NK-92 (cell line): Measurements from ENCODE around the gene HOTAIR.

ENCODE experiments used
- DNase-seq: peaks from one replicate; lab custom pipeline; 2025; ENCODE audit not compliant: unreplicated experiment; lab: John Stamatoyannopoulos, UW

Gene HOTAIR

DNA sequence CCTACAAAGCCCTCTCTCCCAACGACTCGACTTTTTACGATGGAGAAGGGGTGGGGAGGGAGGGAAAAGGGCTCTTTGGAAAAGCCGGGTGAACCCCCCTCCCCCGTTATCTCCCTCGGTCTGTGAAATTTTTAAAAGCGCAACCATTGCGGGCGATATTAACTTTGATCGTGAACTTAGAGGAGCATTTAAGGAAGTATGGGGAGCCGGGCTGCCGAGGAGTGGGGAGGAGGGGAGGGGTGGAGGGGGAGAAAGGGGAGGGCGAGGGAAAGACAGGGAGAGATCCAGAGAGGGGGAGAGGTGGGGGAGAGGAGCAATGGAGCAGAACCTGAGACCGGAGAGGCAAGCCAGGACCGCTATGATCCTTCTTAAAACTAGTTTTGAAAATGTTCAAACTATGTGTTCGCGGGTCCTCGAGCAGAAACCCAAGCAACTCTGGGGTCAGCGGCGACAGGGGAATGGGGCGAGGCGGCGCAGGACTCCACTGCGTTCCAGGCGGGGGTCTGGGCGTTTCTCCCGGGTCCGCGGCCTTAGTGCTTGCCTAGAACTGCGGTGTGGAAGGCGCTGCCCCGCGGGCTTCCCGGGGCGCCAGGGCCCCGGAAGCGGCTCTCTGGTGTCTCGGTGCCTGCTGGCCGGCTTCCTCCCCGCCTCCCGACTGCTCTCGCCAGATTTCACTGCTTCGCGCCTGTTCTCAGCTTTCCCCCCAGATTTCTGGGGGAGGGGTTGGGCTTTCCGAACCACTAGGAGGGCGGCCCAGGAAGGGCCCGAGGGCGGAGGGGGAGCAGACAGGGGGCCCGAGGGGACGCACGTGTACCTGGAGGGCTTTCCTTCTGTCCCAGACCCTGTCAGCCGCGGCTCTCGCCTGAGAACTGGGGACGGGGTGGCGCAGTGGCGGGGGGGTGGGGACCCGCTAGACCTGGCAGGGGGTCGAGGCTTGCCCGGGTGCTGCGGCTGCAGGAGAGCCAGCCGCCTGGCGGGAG is at the start of gene HOTAIR:
HOTAIR (minus strand) TSS at position 871 of the 980 bp plus-strand sequence.
- no peak for DNase-seq

DNA sequence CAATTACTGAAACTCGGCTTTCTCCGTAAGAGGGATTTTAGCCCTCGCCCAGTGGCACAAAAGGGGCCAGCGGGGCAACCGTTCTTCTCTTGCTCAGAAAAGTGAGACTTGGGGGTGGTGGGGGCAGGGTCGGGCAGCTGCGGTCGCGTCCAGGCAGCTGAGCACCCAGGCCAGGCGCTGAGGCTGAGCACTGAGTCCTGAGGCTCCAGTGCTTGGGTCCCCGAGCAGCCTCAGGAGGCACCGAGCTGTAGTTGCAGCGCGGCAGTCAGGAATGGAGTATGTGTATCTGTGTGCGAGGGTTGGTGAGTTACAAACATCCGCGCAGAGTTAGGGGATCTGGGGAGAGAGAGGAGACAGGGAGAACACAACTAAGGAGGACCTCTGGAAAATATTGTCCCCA is 49.4 kb upstream of the HOTAIR start:
- DNase-seq = no peak

DNA sequence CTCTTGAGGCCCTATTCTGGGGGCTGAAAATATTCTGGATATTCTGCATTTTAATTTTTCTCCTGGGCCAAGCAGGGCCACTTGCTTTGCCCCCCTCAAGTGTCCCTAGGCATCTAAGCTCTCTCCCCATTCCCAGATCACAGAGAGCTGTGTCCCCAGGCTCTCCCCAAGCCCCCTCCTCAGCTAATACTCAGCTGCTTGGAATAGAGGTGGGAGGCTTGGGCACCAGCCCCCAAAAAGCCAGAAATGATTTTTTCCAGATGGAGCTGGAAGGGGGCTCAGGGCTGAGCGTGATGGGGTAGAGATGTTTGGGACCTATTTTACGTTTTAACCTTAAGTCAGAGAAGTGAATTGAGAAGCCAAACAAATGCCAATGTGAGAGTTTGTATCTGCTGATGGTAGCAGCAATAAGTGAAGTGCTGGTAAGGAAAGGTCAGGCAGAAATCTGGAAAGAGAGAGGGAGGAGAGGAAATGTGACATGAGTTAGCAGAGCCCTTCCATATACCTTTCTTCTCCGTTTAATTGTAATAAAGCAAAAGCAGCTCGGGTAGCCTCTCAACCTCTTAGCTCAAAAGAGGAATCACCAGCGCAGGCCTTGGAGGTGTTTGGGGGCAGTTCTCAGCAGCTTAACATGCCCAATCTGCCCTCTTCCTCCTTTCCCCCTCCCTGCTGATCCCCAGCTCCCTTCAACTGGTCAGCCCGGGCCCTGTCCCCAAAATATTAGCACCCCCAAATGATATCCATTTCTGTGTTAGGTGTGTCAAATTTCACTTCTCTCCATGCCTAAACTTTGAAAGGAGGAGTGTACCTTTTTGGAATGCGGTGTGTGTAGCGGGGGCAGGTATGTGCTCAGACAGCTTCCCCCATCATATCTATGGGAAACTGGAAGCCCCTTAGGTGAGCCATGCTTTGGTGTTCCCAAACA is 48.5 kb upstream of the HOTAIR start:
- no peak for DNase-seq

DNA sequence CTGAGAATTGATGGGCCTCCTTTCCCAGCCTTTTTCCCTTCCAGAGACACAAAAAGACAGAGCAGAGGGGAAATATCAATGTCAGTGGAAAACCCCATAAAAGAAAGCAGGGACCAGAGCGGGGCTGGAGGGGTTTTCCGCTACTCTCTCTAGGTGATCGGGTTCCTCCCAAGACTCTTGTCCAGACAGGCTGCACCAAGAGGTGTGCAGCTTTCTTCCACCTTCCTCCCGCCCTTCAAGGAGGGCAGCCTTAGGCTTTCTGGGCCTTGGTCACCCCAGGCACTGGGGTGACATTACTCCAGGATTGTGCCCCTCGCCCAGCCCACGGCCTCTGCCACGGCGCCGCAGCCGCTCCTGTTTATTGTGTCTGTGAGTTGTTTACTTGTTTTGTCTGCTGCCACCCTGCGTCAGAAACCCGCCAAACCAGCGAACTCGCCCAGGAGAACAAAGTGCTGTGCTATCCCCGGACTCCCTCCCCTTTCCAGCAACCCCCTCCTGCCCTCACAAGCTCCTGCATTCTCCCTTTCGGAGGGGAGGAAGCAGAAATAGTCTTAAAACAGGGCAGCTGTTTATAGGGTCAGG is 46.8 kb upstream of the HOTAIR start:
- DNase-seq = no peak

DNA sequence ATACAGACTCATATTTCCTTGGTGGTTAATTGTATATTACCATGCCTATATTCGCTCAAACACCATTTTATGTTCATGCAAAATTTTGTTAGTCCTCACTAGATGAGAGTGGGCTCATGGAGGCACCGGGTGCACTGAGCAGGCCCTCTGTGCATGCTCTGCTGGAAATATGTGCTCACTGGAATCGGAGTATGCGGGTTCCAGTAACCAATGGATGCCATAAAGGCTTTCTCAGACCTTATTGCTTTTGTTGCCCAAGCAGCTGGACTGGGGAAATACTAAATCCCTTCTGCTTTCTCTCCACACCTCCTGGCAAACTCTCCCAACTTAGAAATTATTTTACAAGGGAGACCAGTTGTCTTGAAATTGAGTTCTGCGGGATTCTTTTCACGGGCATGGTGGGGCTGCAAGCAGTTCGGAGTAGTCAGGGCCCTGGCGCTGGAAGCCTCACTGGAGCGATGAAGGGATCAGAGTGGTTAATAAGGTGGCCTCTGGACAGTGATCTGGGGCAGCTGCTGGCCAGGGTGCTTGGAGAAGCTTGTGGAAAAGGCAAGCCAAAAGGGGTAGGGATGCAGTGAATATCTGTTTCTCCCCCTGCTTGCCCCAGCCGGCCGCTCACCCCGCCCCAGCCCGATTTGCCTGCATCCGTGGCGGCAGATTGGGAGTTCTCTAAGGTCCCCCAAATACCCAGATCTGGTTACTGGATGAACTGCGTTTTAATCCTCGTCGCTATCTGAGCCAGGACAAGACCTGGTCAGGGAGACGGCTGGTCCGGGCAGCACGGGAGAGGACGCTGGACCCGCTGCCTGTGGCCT is 46.0 kb upstream of the HOTAIR start:
- no peak for DNase-seq

DNA sequence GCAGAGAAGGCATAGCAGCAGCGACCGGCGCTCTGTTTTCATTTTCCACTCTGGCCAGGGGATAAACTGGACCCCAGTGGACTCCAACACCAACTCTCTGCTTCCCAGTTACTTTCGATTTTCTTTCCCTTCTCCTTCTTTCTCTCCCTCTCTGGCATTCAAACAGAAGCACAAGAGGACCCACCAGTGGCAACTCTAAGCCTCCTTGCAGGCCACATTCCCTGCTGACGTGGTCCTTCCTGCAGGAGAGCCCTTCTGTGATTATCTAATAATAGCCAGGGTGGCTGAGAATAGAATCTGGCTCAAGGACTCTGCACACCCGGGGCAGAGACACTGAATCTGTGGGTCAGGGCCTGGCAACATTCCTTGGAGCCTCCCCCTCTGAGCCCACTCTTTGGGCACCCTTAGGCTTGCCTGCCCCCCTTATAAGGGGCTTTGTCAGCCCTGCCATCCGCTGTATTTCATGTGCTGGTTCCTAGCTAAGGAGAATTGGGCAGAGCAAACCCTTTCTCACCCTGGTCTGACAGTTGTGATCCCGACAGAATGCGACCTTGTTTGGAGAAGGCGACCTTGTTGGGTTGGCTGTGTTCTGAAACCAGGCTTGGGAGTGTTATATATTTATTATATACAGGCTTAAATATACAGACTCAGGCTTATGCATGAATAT is 45.3 kb upstream of the HOTAIR start:
- no peak for DNase-seq

DNA sequence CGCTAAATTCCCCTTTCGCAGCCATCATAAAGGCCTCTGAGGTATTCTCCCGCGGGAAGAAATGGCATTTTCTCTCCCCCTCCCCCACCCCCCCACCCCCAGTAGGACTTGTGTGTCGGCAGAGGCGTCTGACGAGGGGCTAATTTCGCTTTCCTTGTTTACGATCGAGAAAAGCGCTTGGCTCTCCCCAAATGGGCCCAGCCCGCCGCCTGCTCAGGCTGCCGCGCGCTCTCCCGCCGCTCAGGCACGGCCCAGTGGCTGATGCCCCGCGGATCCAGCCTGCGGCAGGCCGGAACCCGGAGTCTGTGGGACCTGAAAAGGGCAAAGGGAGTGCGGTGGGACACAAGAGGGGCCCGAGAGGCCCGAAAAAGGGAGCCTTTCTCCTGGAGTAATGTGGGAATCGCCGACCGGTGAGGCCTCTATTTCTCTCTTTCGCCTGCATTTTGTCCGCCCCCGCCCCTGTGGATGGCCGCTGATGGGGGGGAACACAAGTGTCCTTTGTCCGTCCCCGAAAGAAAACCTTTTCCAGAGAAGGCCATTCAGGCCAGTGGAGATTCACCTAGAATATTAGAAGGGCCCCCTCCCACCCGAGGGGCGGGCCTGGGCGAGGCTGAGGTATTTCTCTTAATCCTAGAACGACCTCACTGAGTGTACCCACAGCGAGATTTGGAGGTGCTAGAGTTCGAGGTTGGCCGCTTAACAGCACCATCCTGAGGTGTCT is 44.5 kb upstream of the HOTAIR start:
- no peak for DNase-seq

DNA sequence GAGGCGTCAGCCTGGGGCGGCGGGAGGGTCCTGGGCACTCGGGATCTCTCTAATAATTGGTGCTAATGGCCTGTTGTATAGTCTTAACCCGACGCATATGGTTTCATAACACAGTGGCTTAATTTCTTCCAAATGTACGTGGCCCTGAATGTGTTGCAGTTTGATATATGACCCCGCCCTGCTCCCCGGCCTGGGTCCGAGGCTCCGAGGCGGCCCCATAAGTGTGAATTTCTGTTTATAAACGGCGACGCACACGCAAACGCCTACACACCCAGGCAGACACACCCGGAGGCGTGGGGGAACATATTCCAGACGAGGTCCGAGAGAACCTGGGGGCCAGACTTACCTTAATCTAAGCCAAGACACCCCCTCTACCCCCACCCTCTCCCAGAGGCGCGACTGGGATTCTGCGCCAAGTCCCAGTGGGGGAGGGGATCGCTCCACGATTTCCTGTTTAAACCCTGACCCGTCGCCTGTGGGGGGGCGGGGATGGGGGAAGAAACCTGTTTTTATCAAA is 43.8 kb upstream of the HOTAIR start:
- DNase-seq = no peak

DNA sequence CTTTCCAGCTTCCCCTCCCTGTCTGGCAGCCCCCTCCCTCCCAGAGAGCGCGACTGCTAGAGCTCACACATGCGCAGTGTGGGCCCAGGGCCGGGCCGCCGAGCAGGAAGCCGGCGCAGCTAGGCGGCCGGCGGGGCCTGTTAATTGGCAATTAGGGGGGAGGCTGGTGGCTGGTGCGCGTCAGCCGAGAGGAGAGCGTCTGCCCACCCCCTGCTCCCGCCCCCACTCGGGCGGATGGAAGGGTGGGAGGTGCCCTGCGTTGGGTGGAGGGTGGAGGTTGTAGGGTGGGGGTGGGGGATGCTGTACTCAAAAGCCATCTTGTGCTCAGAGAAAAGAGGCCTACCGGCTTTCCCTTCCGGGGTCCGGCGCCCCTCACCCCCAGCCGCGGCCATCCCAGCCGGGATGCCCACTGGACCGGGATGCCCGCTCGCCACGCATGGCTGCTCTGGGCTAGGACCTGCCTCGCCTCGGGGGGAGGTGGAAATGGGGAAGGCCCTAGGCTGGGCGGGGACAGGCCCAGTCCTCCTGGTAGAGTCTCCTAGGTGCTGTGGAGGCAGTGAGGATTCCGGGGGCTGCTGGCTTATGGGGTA is 43.2 kb upstream of the HOTAIR start:
- DNase-seq = no peak

DNA sequence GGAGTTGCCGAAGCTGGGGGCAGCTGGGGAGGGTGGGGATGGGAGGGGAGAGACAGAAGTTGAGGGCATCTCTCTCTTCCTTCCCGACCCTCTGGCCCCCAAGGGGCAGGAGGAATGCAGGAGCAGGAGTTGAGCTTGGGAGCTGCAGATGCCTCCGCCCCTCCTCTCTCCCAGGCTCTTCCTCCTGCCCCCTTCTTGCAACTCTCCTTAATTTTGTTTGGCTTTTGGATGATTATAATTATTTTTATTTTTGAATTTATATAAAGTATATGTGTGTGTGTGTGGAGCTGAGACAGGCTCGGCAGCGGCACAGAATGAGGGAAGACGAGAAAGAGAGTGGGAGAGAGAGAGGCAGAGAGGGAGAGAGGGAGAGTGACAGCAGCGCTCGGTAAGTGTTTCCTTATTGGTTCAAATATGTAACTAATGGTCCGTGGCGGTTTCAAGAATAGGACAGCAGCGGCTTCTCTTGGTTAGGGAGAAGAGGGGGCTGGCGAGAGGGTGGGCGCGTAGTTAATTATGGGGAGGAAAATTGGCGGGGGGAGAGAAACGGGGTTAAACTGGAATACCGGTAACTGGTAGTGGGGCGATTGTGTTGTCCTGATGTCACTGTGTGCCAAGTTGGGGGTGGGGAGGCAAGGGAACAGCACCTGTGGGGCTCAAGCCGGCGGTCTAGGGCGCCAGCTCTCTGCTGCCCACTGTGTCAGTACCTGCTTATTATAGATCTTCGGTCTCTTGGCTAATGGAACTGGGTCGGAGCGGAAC is 42.5 kb upstream of the HOTAIR start:
- DNase-seq = no peak

DNA sequence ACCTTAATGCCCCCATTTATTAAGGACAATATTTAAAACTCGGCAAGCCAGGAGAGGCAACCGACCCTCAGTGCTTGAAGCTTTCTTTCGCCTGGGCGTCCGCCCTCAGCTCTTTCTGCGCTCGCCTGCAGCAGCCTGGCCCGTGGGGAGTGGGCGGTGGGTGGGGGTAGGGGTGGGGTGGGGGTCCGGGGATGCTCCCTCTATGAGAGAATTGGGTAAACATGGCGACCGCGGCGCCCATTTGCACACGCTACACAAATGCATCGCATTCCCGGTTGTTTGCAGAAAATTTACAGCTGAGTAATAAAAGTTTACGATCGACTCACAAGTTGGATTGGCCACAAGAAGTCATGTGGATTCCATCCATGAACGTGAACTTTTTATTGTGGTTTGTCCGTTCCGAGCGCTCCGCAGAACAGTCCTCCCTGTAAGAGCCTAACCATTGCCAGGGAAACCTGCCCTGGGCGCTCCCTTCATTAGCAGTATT is 41.8 kb upstream of the HOTAIR start:
- DNase-seq = no peak

DNA sequence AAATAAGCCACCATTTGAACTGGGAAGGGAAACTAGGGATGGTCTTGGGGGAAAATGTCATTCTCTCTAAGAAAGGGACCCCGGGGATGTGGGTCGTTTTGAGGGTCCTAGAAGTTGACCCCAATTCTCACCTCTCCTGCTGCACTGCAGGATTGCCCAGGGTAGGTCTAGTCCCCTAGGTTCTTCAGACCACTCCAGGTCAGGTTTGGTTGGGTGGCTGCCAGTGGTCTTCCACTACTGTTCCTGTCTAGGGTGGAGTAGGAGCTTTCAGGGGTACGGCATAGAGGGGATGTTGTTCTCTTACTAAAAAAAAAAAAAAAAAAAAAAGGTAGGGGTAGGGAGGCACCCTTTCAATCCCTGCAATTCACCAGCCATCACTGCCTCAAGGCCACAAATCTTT is 41.3 kb upstream of the HOTAIR start:
- no peak for DNase-seq

DNA sequence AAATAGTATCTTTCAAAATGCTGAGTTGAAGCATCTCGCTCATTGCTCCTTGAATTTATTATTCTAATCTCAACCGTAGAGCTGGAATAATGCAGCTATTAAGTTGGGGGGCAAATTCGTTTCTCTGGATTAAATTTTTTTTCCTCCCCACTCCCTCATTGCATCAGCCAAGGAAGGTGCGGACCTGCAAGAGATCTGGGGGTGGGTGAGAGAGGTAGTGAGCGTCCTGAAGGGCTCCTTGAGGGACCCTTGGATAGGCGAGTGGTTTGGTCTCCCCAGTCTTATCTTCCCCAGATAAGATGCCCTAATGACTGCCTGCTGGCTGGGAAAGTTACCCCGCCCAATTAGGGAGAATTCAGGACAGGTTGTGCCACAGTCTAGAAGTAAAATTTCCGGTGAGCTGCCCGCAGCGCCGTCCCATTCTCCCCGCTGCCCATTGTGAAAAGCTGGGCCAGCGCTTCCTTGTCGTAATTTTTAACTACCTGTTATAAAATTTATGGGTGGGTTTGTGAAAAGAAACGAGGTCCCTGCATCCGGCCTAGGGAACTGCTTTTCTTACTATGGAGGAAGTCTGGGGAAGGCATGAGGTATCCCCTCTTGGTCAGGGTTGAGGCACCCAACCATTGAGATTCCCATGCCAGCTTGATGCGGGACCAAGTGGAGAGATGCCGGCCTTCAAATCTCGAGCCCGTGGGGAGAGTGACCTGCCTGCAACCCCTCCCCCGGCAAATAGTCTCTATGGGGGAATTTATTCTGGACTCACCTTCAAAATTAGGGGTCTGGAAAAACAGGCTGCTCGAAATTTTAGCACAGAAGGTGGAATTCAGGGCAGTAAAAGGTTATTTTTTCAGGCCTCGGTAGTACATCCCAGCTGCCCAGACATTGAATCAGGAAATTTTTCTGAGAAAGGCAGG is 40.5 kb upstream of the HOTAIR start:
- DNase-seq = no peak

DNA sequence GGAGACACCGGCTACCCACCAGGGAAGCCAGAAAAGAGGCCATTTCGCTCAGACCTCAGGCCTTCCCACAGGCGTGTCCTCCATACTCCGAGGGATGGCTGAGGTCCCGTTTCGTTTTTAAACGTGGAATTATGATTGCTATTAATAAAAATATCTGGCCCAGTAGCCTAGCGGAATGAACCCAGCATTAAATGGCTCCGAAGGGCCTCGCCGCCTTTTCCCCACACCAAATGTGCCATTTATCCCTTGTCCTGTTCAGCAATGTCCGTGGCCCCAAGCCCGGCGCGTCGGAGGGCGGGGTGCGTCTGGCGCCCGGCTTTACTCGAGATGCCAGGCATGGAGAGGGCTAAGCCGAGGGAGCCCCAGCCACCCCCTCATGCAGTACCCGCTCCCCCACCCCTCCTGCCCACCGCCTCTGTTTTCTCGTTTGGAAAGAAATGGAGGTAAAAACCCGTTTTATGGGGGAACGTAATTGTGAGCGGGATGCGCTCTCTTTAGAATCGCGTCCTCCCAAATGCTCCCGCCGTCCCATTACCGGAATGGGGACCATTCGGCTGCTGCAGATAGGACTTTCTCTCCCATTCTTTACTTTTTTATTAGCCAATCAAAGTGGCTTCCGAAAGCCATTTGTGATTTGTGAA is 39.7 kb upstream of the HOTAIR start:
- no peak for DNase-seq

DNA sequence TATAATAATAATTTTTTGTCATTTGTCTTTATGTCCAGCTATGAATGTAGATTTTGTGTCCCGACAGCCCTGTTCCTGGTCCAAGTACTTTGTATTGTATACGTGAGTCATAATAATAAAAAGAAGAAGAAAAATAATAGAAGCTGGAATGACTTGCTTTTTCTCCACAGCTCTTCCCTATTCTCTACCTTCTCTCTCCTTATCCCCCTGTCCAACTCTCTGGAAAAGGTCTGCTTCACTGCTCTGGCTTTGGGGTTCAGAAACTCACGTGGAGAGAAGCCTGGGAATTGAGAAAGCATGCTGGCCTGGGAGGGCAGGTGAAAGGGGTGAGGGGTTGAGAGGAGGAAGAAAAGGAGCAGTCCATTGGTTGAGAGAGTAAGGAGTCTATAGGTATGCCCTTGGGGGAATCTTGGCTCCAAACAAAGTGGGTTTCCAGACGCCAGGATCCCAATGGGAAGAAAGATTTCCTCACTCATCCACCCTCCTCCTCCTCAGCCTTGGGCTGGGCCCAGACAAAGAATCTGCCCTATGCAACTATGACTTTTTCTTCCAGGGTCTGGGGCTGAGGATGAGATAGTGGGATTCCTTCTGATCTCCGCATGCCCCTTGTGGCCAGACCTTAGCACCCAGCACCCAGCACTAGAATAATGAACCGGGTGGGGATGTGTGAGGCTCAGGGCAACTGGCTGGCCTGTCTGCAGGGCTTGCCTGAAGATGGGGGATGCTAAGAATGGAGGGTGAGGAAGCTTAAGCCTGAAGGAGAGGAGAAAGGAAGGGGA is 38.1 kb upstream of the HOTAIR start:
- DNase-seq = no peak
